ENCODE measurements around the gene PALS2.

Gene PALS2, protein sequence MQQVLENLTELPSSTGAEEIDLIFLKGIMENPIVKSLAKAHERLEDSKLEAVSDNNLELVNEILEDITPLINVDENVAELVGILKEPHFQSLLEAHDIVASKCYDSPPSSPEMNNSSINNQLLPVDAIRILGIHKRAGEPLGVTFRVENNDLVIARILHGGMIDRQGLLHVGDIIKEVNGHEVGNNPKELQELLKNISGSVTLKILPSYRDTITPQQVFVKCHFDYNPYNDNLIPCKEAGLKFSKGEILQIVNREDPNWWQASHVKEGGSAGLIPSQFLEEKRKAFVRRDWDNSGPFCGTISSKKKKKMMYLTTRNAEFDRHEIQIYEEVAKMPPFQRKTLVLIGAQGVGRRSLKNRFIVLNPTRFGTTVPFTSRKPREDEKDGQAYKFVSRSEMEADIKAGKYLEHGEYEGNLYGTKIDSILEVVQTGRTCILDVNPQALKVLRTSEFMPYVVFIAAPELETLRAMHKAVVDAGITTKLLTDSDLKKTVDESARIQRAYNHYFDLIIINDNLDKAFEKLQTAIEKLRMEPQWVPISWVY

DNA sequence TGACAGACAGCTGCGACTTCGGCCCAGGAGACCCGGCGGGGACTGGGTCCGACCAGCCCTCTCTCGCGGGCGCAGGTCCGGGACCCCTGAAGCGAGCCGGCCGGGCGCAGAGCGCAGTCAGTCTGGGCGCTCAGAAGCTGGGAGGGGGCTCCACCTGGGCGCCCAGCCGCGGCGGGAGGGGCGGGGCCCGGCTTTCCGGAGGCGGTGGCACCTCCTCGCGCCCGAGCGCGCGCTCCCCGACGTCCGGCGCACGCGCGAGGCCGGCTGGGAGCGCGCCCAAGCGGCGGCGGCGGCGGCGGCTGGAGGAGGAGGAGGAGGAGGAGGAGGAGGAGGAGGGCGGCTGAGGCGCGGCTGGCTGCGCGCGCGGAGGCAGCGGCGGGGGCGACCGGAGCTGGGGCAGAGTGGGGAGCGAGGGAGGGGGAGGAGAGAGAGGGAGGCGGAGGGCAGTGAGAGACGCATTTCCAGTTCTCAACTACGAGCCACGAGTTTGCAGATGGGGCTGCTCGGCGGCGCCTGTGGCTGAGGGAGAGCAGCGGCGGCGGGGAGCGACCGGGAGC is at the start of gene PALS2:
TSS of gene PALS2 (plus strand) at position 456 of the 557 bp plus-strand sequence. CDS start 50,216 bp downstream, outside the sequence.
- DNase-seq, result peak; percentile 72

DNA sequence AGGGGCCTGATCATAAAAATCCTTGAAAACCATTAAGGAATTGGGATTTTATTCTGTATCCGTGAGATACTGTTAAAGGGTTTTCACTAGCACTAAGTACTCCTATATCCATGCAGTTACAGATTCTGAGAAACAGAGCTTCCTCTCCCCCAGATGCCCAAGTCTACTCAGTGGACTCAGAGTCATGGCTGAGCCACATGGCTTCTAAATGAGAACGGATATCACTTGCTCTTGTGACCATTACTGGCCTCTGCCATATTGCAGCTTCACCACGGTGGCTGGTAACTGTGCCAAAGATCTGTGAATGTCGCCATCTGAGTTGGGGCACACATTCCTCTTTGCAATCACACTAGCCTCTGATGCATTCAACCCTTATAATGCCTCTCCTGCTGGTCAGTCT is 42.0 kb upstream of the PALS2 start:
- DNase-seq, result no peak

DNA sequence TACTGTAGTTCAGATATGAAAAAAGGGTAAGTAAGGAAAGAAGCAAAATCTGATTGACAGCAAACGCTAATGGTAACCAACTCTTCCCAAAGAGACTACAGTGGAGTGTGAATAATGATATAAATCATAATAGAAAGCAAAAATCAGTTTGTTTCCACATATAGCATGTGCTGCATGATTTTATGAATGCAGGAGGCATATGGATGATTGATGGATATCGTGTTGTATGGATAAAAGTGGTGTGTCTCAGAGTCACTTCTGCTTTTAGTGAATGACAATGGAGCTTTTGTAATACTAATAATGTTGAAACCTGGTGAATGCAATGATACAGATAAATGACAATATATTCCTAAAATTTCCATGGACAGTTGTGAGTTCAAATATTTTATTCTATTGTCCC is 36.6 kb upstream of the PALS2 start:
- no peak for DNase-seq

DNA sequence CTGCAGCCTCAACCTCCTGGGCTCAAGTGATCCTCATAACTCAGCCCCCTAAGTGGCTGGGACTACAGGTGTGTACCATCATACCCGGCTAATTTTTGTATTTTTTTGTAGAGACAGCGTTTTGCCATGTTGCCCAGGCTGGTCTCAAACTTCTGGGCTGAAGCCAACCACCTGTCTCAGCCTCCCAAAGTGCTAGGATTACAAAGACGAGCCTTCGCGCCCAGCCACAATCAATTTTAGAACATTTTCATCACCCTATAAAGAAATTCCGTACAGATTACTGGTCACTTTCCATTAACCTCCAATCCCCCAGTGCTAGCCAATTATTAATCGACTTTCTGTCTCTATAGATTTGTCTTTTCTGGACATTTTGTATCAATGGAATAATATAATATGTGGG is 32.3 kb upstream of the PALS2 start:
- no peak for DNase-seq

DNA sequence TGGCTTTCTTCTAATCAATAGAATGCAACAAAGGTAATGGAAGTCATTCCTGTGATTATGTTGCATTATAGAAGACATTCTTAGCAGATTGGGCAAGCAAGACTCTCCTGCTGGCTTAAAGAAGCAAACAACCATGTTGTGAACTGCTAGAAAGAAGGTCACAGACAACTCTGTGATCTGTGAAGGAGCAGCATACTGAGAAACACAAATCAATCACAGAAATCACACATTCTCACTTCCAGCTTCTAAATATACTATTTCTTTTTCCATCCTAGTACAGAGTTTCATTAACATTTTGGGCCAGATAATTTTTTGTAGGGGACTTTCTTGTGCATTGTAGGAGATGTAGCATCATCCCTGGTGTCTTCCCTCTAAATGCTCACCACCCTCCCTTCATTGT is 28.0 kb upstream of the PALS2 start:
- DNase-seq, result no peak

DNA sequence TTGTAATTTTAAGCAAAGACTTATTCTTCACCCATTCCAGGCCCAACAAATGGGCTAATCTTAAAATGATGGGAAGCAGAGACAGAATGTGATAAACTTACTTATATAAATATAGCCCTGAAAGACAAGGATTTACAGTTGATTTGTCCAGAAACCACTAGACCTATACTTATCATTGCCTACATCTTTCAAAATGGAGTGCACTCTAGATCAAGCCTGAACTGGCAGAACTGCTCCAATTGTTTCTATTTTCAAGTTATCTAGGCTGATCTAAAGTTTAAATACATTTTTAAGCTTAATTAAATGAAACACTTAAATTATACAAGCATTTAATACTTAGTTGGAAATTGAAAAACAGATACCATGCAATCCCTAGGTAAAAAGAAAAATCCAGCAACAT is 24.9 kb upstream of the PALS2 start:
- no peak for DNase-seq

DNA sequence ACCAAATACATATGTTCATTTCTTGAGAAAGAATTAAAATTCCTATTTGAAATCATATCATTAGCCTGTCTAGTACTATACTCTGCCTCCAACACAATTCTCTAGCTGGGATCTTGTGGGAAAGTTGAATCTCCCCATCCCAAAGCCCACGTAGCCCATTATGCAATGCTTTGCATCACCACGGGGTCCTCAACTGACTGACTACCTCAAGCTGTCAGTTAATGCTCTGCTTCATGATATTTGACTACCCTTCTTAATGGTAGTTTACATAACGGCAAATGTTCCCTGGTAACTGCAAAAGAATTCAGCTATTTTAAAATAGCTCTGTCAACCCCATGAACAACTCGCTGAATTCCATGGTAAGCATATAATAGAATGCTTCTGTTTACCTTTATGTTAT is 23.3 kb upstream of the PALS2 start:
- no peak for DNase-seq

DNA sequence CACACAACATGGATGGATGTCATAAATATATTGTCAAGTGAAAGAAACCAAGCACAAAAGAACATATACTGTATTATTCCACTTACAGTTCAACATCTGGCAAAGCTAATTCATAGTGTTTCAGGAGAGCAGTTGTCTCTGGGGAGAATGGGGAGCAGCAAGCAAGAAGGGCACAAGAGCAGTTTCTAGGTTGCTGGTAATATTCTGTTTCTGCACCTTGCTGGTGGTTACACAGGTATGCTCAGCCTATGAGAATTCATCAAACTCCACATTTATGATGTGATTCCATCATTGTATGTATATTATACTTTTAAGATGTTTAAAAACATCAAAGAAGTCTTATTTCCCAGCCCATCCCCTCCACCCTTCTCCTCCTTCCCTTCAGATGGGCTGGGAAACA is 18.1 kb upstream of the PALS2 start:
- no peak for DNase-seq

DNA sequence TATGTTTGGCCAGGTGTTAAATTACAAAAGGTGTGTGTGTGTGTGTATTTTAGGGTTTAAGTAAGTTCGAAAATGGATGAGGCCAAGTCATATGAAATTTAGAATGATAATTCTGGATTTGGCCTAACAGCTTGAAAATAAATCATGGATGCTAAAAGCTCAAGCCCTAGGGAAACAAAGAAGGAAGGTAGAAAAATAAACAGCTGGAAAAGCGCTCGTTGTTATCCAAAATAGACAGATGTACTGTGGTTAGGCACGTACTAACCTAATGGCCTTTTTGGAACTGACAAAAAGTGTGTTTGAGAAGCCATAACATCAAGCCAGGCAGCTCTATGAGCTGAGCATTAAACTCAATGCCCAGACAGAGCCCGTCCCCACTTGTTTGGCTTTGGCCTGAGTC is 17.5 kb upstream of the PALS2 start:
- DNase-seq, result no peak

DNA sequence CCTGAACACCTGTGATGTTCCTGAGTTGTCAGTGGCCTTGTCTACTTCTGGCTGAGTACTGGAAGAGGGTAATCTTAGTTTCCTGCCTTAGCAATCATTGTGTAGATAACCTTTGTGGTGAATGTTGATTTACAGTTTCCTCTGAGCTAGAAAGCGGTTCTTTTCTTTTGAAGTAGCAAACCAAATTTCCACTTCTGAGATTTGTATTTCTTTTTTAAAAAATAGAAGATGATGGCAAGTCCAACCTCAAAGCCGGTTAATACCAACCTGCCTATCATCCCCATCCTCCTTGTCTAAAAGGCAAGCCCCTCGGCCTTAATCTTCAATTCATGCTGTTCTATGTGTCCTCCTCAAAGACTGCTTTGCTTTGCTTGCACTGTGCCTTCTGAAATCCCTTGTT is 12.5 kb upstream of the PALS2 start:
- no peak for DNase-seq

DNA sequence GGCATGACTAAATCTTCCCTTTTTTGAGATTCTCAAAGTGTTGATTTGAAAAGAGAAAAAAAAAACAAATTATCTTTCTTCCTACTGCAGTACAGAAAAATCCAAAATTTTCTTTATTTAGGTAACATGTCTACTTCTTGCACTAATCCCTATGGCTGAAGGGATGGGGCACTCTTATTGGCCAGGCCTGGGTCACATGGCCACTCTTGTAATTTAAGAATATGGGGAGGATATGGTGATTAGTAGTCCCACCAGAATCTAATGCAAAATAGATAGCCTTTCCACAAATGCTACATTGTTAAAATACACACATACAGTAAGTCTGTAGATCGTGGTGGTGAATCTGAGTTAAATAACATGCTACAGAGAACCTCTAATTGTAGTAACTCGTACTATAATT is 7.0 kb upstream of the PALS2 start:
- DNase-seq, result no peak

DNA sequence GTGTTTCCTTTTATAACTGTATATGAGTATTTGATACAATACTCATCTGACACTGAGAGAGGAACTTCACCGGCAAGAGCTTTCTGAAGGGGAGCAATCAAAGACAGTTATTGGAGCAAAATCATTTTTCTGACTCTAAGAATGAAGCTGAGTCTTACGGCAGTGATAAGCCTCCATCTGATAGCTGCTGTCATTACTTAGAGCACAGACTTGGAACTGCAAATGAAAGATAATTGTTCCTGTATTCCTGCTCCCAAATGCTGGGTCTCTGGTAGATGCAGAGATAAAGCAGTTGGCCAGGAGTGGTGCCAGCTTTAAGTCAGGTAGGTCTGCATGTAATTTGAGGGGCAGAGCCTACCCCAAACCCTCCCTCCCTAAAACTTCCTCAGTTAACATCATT is 2.3 kb upstream of the PALS2 start:
- DNase-seq, result no peak

DNA sequence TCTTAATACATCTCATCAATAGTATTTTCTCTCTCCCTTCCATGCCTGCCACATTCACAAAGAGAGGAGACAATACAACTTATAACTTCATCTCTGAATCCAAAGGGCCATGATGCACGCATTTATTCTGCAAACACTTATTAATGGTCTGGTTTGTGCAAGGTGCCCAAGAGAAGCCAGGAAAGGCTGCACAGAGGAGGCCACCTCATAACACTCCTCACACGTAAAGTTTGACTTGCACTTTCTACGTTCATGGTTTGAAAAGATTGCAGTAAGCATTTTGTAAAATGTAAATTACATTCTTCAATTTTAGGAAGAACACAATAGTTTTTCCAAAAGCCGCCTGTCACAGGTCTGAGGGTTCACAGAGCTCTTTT is 1.2 kb upstream of the PALS2 start:
- no peak for DNase-seq

DNA sequence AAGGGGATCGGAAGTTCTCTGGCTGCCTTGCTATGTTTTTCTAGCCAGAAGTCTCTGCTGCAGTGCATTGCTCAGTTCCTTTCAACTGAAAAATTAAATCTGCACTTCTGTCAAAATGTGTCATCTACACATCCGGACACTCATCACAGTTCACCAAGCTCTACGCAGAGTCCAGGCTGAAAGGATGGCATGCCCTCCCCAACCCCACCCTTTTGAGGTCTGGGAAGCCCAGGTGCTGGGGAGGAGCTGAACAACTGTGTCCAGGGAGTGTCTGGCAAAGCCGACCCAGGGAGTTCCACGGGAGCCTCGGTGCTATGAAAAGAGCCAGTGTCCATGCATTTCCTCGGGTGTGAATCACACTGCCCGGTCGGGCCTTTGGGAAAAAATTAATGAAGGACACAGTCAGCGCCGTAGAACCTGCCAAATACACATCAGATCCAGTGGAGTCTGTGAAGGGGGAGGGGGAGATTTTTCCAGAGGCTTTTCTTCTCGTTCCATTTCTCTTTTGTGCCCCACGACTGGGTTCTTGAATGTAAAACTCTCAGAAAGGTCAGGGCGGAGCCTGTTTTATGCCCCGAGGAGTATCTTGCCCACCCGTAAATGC is 757 bp upstream of the PALS2 start:
- peak; percentile 24 for DNase-seq

DNA sequence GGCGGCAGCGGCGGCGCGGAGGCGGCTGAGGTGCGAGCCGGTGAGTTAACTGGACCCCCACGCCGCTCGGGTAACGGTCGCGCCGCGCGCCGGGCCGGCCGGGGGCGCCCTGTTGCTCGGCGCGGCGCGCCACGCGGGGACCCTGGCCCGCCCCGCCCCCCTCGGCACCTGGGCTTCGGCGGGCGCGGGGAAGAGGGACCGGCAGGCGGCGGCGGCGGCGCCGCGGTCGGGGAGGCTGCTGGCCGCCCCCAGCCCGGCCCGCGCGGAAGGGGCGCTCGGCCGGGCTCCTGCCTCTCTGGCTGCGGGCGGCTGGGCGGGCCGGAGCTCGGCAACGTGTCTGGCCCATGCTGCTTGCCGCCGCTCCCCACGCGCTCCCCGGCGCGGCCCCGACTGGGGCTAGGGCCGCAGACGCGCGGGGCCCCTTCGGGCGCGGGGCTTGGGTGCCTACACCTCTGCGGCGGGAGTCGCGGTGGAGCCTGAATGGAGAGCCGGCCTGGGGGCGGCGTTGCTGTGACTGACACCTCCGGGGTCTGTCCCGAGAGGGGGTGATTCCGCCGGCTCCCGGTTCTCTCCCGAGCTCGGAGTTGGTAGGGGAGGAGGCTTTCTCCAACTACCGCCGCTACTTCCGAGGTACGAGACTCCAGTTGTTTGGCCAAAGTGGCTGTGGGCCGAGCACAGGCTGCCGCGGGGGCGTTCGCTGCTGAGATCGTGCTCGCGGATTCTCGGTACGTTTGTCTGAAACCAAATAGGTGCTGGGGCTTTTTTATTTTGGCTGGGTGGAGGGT is 494 bp downstream of the PALS2 start:
- DNase-seq, result peak; percentile 24

DNA sequence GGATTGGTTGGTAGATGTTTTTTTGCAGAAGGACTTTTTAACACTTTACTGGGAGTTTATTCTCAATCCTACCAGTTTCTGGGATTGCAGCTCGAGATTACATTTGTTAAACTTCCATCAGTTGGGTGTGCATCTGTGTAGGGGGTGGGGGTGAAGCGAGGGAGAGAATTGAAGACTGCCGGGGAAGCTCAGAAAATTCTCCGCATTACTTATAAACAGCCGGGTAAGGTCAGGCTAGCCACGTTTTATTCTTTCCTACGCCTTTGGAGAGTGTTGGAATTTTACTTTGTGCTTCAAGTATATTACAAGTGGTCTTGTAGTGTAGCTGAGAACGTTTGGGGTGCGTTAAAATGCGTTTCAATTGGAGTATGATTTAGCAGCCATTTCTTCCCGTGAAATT is 1.1 kb downstream of the PALS2 start:
- DNase-seq, result no peak

DNA sequence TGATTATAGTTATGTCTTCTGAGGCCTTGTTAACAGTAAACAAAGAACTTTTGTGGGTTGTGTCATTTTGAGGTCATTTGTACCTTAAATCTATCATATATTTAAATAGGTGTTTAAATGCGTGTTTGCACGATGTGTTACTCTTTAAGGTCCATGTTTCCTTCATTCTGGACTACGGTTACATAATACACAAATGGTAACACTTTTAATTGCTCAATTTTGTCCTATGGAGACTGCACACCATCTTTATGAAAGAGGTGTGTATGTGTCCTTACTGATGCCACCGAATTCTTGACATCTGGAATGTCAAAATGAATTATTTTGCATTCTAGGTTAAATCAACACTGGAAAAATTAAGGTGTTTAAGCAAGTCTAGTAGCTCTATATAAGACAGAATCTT is 1.7 kb downstream of the PALS2 start:
- DNase-seq, result no peak

DNA sequence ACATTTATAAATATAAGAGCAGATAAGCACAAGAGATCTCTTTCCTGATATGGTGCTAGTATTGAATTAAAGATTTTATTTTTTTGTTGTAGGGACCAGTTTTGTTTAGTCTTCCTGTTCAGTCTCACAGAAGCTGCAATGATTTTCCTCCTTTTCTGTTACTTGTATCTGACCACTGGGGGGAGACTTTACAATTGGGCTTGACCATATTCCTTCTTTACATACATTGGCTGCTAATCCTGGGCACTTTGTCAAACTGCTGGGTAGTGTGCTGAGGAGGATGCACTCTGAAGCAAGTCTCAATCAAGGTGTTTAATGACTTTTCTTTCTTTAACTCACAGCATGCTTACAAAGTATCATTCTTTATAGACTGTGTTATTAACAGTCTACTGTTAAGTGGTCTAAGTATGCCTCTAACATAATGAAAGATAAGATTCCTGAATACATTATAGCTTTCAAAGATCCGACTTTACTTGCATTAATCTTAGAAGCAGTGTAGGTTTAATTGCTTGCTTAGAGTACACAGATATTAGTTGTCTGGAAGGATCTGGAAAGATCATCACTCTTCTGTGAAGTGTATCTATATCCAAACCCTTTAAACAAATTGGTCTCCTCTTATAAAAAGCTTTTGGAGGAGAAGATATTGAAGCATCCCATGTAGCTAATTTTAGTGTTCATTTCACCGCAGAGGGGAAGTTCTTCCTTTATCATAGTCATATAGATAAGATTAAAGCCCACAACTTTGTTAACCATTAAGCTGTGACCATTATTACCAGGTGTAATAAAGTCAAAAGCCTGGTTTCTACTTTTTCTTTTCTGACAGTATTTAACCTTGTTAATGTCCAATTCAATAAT is 3.1 kb downstream of the PALS2 start:
- no peak for DNase-seq

DNA sequence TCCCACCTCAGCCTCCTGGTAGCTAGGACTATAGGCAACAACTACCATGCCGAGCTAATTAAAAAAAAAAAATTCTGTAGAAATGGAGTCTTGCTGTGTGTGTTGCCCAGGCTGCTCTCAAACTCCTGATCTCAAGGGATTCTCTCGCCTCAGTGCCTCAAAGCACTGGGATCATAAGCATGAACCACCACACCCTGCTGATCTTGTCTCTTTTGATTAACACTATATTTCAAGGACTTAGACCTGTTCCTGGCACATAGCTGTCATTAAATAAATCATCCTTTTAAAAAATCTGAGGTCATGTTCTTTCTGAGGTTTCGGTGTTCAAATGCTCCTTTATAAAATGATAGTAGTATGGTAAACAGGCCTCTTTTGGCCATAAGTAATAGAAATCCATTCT is 4.8 kb downstream of the PALS2 start:
- DNase-seq, result no peak

DNA sequence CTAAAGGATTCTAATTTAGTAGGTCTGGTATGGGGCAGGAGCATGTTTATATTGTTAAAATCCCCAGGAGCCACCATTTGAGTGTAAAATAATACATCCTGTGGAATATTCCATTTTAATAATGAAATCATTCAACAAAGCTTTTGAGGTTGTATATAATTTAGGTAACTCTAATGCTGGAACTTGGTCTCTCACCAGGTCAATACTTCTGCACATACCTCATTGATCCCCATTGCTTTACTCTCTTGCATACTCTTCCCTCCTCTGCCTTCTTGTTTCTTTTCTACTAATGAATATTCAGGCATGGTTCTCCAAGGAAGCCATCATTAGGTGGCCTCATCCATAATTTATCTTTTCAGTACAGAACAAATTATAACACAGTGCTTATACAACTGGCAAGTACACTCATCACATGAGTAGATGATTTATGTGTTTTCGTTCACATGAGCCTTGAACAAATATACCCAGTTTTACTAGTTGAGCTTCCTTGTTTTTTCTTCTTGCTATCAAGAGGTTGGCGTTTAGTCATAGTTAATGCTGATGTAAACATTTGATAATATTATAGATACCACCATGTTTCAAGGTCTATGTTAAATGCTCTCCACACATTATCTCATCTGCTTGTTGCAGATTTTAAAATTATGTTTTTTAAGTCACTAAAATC is 7.2 kb downstream of the PALS2 start:
- no peak for DNase-seq

DNA sequence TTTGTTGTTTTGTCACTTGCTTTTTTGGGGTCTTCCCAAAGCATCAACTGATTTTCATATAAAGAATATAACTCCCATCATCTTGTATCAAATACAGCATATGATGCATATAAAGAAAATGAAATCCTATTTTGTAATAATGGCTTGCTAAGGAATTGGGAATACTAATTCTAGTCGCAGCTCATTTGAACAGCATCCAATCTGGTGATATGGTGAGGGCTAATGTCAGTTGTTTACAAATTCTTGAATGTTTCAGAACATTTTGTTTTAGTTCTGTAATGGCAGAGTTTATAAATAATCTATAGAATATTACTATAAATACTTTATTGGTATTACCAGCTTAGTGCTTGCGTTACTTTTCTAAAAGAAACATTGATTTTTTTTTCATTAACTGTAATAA is 8.9 kb downstream of the PALS2 start:
- DNase-seq, result no peak

DNA sequence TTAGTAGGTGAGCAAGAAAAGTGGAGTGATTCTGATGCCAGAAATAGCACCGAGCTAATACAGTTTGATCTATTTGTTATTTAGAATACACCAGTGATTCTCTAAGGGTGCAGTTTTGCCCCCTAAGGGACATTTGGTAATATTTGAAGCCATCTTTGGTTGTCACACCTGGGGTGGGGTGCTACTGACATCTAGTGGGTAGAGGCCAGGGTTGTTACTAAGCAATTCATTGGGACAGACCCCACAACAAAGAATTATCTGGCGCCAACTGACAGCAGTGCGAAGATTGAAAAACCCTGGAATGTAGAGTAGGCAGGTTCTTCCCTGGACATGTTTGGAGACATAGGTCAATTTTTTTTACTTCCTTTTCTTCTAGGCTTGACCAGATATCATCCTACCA is 14.6 kb downstream of the PALS2 start:
- peak; percentile 16 for DNase-seq
